HG03066 (cell line): ENCODE data around the gene MKNK2.

Experiments
- ATAC-seq: cut with Tn5 transposase; IDR thresholded peaks from one replicate; pipeline ENCODE4 v1.9.1; 2021; ENCODE audit warnings: low read depth; ENCODE audit not compliant: unreplicated experiment

MKNK2 gene

GRCh38 chr19:2080336-2080988 is 29.4 kb upstream of the MKNK2 start:
- ATAC-seq = no peak

DNA sequence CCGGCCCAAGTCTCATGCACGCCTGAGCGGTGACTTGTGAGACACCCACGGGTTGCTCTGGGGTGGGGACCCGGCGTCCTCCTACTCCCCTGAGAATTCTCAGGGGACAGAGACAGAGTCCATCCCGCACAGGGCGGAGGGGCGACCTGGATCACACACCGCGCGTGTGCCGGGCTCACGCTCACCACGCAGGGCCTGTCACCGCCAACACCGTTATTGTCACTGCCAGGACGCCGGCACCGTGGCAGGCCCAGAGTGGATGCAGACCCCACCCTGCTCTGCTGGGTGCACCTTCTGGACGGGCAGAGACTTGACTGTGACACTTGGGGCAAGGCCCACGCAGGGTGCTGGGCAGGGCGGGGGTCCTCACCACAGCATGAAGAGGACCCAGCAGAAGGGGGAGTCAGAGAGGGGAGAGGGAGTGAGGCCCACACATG is 28.8 kb upstream of the MKNK2 start:
- ATAC-seq = no peak

- ATAC-seq = no peak
Observed at GRCh38 chr19:2079076-2079864, 28.2 kb upstream of the MKNK2 start.

DNA sequence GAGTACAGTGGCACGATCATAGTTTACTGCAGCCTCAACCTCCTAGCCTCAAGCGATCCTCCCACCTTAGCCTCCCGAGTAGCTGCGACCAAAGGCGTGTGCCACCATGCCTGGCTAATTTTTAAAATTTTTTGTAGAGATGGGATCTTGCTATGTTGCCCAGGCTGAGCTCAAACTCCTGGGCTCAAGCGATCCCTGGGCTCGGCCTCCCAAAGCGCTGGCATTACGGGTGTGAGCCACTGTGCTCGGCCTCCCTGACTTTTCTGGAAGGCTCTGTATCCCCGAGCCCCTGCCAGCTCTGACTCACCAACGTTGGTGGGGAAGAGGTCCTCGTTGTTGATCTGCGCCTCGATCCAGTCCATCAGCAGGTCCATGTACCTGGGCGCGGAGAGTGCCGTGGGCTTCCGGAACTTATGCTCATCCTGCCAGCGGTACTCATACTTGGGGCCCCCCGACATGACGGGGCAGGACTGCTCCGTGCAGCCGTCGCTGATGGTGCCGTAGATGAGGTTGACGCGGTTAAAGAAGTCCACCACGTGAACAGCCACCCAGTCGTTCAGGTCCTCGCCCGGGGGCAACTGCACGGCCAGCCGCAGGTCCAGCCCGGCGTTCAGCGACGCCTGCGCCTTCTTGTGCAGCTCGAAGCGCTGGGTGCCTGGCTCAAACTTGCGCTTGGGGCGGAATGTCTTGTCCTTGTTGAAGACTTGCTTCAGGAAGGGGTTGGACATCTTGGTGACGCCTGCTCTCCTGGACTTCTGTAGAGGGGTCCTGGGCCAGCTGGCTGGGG is 27.0 kb upstream of the MKNK2 start:
- ATAC-seq = no peak

DNA sequence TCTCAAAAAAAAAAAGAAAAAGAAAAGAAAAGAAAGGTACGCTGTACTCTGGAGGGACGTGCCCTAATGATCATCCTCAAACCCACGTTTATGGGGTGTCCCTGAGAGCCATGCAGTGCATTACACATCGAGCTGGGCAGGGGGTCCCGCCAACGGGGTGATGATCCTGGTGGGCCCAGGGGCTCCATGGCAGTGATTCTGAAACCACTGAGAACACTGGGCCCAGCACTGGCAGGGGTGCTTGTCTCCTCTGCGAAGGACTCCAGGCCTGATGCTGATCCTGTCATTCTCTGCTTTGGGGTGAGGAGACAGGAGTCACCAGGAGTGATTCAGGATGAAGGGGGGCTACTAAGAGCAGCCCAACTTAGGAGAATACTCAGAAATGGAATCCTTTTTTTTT is 26.4 kb upstream of the MKNK2 start:
- no peak for ATAC-seq

- no peak for ATAC-seq
Observed at GRCh38 chr19:2076526-2076944, 25.5 kb upstream of the MKNK2 start.

DNA sequence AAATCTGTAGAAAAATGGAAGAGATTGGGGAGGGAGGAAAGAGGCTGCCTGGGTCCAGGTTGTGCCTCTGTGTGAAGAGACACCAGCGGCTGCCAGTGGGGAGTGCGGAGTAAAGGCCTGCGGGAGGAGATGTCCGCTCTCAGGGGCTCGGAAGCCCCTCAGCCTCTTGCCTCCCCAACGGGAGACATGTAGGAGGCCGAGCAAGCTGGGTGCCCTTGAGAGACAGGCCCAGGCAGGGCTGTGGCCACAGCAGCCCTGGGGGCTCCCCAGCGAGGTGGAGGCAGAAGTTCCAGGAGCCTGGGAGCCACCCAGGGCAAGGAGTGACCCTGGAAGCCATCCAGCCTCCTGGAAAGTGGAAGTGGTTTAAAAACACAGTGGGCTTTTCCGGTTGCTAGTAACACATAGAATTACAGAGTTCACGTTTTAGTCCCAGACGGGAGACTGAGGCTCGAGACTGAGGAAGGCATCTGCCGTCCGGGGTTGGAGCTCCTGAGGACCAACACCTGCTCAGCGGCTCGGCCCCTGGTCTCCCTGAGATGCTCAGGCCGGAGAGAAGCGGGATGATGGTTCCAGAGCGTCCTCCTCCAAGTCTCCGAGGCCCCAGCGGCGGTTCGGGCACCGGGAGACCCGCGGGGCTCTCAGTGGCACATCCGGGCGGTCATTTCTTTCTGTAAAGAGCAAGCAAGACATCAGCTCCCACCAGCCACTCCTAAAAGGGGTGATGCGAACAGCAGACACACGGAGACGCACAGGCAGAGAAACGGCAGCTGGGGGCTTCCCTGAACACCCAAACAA is 21.9 kb upstream of the MKNK2 start:
- ATAC-seq = no peak

DNA sequence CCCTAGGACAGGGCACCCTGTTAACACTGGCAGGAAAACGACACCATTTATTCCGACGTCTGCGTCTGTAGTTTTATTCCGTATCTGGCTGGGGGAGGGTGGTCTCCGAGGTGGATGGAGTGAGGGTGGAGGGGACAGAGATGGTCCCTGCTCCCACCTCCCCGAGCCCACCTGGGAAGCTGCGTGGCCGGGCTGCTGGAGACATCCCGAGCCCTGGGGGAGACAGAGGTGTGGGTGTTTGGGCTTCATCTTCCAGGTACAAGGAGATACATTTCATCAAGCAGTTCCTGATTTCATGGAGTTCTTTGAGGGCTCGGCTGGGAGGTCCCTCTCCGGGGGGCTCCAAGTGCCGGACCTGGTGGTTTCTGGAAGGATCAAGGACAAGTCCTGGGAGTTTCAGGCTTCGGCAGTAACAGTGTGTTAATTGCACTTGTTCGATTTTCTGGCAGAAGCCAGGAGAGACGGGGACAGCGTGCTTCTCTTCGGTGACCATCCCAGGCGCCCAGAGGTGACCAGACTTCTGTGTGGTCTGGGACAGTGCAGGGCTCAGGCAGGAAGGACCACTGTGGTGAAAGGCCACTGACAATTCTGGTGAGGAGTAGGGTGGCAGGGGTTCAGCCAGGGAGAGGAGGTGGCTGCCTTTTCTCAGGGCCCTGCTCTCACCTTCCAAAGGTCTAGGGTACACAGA is 20.1 kb upstream of the MKNK2 start:
- no peak for ATAC-seq

- no peak for ATAC-seq
Observed at GRCh38 chr19:2070436-2070827, 19.4 kb upstream of the MKNK2 start.

DNA sequence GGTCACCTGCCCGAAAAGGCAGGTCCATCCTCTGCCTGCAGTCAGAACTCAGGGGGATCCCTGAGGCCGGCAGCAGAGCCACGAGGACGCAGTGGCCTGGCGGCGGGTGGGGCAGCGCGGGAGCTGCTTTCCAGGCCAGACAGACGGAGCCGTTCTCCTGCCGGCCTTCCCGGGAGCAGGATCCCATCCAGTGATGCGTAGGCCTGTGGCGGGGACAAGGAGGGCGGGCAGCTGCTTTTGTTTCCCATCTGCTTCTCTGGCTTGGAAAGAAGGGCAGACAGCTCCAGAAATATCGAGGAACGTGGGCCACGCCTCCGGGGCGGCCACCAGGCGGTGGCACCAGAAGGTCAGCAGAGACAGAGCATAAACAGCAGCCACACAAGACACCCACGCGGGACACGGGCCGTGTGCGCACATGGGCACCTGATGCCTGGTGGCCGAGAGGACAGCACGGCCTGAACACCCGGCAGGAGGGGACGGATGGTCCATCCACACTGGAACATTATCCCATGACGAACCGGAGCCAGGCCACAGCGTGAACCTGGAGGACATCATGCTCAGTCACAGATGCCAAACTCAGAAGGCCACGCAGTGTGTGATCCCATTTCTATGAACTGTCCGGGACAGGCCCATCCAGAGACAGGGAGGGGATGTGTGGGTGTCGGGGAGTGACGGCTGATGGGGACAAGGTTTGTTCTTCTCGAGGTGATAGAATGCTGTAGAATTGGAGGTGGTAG is 13.9 kb upstream of the MKNK2 start:
- no peak for ATAC-seq

DNA sequence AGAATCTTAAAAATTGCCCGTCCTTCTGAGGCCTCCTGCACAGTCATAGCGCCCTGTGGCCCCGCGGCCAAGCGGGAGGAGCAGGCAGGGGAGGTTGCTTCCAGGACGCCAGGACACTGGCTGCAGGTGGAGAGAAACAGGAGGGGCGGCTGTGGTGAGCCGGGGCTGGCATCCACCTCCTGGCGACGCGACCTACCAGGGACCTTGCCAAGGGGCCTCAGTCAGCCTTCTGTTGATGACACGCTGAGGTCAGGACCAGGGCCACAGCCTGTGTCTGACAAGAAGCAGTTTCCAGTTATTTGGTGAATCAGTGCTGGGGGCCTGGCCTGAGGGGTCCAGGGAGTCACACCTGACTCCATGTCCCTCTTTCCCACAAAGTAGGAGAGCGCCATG is 13.3 kb upstream of the MKNK2 start:
- ATAC-seq = no peak

DNA sequence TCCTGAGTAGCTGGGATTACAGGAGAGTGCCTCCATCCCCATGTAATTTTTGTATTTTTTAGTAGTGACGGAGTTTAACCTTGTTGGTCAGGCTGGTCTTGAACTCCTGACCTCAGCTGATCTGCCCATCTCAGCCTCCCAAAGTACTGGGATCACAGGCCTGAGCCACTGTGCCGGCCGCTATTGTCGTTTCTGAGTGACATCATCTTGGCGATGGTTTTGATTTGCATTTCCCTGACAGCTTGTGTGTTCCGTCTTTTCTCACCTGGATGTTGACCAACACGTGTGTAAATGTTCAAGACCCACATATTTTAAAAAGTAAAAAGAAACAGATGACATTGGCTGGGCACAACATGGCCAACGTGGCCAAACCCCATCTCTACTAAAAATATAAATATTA is 12.8 kb upstream of the MKNK2 start:
- no peak for ATAC-seq

- no peak for ATAC-seq
Observed at GRCh38 chr19:2062770-2063169, 11.7 kb upstream of the MKNK2 start.

- no peak for ATAC-seq
Observed at GRCh38 chr19:2062389-2062729, 11.3 kb upstream of the MKNK2 start.

- peak; percentile 81 for ATAC-seq
Observed at GRCh38 chr19:2061495-2062388, 10.7 kb upstream of the MKNK2 start.

- ATAC-seq = peak; percentile 24
Observed at GRCh38 chr19:2060884-2061494, 9.9 kb upstream of the MKNK2 start.

DNA sequence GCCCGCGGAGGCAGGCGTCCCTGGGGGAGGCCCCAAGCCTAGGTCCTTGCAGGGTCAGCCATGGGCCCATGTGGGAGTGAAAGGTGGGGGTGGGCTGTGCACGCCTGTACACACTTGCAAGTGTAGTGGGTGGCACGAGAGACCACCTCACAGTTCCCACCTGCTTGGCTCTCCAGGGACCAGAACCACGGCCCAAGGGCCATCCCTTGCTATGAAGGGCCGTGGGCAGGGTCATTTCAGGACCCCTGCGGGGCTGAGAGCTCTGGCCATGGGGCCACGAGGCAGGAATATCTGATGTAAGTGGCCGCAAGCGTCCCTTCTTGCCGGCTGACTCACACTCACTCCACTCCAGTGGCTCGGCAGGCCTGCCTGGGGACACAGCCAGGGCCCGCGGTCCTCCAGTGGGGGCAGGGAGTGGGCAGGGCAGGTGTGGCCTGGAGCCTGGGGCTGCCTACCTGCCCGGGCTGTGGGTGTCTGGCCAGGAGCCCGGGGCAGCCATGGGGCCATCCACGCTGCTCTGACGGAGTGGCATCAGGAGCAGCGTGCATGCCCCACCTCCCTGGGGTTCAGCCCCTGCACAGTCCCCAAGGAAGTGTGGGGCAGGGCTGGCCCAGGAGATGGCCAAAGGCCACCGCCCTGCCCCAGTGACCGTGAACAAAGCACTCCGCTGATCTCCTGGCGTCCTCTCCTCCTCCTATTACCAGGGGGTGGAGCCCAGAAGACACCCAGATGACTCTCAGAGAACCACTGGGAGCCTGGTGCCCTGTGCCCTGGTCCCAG is 8.6 kb upstream of the MKNK2 start:
- ATAC-seq = no peak
